Subcutaneous adipose tissue (tissue), 4 donors: Measurements from ENCODE around the gene FARSA. TPM values are rescaled to one million over a fixed set of nuclear protein-coding genes. Genes with fewer than 3 reads are reported as not detected.

Experiments used
- CTCF ChIP-seq: fragments of 450-650 bp; IDR thresholded peaks from one replicate; pipeline ENCODE4 v1.5.1; 2016; ENCODE audit warnings: low read depth, mild to moderate bottlenecking, control low read depth, antibody characterized with exemption, moderate library complexity
- total RNA-seq, 4 donors: library from RNA; depleted of rRNA; stranded (reverse); fragments of >200 nt; gene quantifications; one replicate each; pipeline ENCODE4 v1.1.0, GENCODE V29; 2016

The FARSA gene
- total RNA-seq, 4 donors from 2014 or later: 20.1 to 28.6 (median 22.9) TPM

- TF ChIP-seq CTCF: no peak
Measured at GRCh38 chr19:12922959-12923358, 10.6 kb downstream of the FARSA start.

- TF ChIP-seq CTCF: no peak
Measured at GRCh38 chr19:12921047-12921446, 12.5 kb downstream of the FARSA start.

- no peak for TF ChIP-seq CTCF
Measured at GRCh38 chr19:12918253-12918652, 15.3 kb downstream of the FARSA start.

- no peak for TF ChIP-seq CTCF
Measured at GRCh38 chr19:12913851-12914690, 19.4 kb downstream of the FARSA start.

GRCh38 chr19:12913011-12913561 lies 20.4 kb downstream of the FARSA start:
- no peak for TF ChIP-seq CTCF

- TF ChIP-seq CTCF: no peak
Measured at GRCh38 chr19:12912571-12912970, 20.9 kb downstream of the FARSA start.

GRCh38 chr19:12907166-12907565 lies 26.3 kb downstream of the FARSA start:
- no peak for TF ChIP-seq CTCF
